Iris pigment epithelial cell (primary cell): Measurements from ENCODE around the gene RHEX.

ENCODE experiments used
- DNase-seq: peaks from one replicate; pipeline ENCODE4 v3.0.0-alpha.2; 2011; ENCODE audit warnings: low read depth

The RHEX gene

DNA sequence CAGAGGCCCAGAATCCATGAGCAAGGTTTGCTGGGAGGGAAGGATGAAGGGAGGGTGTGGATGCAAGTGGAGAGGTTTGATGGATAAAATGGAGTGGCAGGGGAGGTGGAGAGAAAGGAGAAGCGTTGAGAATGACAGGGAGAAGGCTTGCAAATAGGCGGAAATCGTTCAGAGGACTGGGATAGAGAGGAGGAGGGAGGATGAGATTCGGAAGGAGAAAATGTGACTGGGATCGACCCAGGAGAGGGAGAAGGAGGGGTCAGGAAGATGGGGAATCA is 63.8 kb downstream of the RHEX start:
- DNase-seq: no peak

- DNase-seq: peak; percentile 40
Observed at GRCh38 chr1:206117151-206117948, 64.4 kb downstream of the RHEX start, which contains the start of gene AVPR1B. TSS of gene AVPR1B (minus strand) at chr1:206117388. CDS start at chr1:206116890, 498 bp downstream.

DNA sequence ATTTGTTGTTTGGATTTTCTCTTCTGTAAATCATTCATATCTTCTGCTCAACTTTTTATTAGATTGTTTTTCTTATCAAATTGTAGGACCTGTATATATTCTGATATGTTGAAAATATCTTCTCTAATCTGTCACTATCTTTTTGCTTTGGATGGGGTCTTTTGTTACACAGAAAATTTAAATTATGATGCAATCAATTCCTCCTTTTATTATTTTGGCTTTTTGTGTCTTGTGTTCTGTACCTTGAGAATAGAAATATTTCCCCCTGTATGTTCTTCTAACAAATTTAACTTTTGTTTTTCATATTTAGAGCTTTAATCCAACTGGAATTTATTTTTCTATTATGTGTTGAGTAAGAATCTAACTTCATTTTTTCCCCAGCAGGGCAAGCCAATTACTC is 67.4 kb downstream of the RHEX start:
- DNase-seq: no peak

GRCh38 chr1:206121269-206121668 is 68.3 kb downstream of the RHEX start:
- no peak for DNase-seq

- no peak for DNase-seq
Observed at GRCh38 chr1:206122686-206123085, 69.7 kb downstream of the RHEX start.

DNA sequence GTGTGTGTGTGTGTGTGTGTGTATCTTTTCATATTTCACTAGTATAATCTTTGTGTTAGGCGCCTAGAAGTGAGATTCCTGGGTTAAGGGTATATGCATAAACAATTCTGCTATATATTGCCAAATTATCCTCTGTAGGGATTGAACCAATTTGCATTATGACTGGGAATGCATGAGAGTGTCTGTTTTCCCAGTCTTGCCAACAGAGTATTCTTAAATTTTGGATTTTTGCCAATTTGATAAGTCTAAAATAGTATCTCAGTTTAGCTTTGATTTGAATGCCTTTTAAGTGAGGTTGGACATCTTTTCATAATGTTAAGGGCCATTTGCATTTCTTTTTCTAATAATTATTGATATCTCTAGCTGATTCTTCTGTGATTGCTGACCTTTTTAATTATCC is 72.4 kb downstream of the RHEX start:
- no peak for DNase-seq

- DNase-seq: no peak
Observed at GRCh38 chr1:206127336-206127735, 74.4 kb downstream of the RHEX start.

DNA sequence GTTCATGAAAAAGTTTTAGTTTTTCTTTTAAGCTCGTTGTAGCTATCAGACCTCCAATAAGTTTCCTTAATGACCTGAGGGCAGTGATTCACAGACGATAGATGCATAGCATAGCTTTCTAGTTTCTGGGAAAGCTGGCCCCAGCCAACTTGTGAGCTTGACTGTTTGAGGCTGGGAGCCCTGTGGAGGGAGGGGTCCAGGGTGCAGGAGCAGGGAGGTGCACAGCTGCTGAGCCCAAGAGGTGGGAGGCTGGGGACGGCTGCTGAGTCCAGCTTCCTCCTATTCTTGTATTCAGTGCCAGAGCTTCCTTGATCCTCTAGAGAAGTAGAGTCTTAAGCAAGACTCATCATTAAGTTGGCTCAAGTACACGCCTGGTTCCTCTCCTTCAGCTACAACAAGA is 75.2 kb downstream of the RHEX start:
- DNase-seq: peak; percentile 3

DNA sequence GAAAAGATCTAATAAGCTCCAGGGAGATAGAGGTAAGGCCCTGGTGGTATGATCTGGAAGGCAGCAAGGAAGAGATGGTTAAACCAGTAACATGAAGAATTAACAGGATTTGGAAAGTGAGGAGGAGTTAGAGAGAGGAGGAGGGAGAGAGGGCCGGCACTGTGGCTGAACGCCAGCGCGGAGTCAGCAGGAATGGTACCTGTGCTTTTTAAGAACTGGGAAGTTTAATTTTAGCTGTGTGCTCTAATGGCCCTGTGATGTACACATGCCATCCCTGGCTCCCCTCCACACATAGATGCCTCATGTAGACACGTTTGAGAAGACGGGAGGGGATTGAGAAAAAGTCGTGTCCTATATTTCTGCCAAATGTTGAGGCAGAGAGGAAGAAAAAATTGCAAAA is 78.1 kb downstream of the RHEX start:
- no peak for DNase-seq

DNA sequence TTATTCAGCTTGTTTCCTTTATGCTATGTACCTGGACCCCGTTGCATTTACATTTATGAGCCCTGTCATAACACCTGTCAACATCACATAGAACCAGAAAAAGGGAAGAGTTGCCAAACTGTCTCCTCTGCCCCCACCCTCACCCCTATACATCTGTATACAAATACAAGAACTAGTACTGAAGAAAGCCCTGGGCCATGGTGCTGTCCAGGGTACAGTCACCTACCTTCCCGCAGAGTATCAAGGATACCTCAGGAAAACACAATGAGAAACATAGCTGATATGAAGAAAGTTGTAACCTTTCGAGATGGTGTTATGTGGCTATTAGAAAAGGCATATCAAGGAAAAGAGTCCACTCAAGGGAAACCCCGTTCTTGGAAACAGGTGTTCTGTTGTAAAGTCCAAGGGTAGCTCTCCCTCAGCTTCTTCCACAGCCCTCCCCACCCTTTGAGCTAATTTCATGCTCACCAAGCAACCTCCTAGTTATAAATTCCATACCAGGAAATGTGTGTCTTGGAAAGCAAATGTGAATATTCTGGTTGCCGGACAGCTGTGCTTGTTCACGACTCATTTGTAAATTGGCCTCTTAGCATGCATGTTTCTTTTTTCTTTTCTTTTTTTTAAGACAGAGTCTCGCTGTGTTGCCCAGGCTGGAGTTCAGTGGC is 80.9 kb downstream of the RHEX start:
- no peak for DNase-seq

GRCh38 chr1:206135248-206135647 is 82.3 kb downstream of the RHEX start:
- DNase-seq: no peak

DNA sequence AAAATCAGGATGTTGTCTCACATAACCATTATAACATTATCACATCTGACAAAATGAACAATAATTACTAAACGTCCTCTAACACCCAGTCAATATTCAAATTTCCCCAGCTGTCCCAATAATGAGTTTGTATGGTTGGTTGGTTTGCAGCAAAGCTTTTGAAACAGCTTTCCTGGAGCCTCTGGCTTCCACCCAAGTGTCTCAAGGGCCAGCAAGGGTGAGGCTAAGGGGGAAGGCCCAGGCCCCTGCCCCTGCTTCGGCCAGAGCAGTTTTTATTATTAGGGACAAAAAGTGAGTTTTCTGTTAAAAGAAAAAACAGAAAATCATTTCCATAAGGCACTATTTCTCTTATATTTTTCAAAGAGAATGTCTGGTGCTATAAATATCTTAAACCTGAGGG is 83.3 kb downstream of the RHEX start:
- DNase-seq: no peak

GRCh38 chr1:206142011-206142410 is 89.0 kb downstream of the RHEX start:
- no peak for DNase-seq

GRCh38 chr1:206142770-206143169 is 89.8 kb downstream of the RHEX start:
- no peak for DNase-seq

DNA sequence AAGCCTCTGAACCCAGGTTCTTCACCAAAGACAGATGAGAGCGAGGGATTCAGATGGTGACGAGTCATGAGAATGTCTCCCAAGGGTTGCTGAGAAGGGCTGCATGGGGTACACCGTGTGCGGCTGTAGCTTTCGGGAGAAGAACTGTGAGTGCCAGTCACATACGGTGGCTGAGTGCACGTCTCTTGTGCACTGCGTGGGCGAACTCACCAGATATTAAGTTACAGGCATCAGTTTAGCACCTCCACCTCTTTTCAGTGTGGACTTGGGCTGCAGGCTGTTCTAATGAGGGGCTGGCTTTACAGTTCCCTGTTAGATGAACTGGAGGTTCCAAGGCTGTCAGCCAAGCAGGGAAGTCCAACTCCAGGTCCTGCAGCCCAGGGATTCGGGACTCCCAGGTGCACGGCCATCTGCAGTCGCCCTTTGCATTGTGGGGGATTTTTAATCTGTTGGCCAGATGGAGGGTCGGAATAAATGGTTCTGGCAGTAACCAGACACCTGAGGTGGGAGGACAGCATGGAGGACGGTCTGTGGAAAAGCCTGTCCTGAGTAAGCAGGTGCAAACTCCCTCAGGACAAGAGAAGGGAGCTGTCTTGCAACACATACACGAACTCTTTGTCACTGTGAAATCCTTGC is 90.7 kb downstream of the RHEX start:
- DNase-seq: no peak

DNA sequence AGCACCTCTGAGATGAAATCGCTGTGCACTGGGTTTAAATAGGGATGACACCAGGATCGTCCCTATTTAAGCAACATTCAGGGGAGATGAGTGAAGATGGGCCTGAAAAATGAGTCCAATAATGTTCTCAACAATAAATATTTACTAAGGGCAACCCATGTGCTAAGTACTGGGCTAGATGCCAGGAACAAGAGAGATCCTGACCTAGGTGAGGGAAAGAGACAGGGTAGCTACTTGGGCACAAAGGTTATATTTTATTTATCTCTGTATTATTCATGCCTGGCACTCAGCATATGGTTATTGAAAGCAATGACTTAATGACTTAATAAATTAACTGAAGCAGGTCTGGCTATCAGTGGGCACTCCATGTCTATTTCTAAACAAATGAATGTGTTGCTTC is 91.6 kb downstream of the RHEX start:
- DNase-seq: no peak

DNA sequence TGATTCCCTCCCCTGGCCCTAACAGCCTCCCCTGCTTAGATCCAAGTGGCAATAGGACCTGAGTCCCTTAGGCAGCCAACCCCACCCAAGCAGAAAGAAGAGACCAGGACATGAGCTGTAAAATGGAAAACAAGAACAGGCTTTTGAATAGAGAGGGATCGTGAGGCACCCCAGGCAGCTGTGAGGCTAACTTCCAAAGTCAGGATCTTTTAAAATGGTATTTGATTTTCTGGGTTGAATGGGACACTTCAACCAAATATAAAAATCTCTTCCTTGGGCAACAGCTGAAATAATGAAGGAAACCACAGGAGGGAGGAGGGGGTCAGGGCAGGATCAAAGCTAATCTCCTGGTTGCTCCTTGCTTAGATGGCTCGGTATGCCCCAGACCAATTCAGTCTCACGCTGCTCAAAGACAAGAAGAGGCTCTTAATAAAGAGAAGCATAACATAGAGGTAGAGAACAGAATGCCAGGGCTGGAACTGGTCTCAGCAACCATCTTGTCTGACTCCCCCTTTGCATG is 92.9 kb downstream of the RHEX start:
- DNase-seq: no peak
